Naive thymus-derived CD8-positive, alpha-beta T cell (primary cell): ENCODE data around the gene ERICH3. TPM values are rescaled to one million over a fixed set of nuclear protein-coding genes. Genes with fewer than 3 reads are reported as not detected.

ENCODE experiments used
- ATAC-seq, 2 donors: fragments of 150-1000 bp; cut with Tn5 transposase in 1 of 2; sonication (Bioruptor Pico), chemical (Tn5 transposase) in 1 of 2; 1 replicate in 1 of 2; 2 replicates in 1 of 2; pipeline ENCODE4 v1.10.0; 2021; ENCODE audit warnings: mild to moderate bottlenecking in 2 of 2, moderate library complexity in 2 of 2
- POLR2A ChIA-PET: fragments of 350-600 bp; sonication (Branson Sonifier 250); formaldehyde crosslinking; loops from one replicate; lab custom pipeline; 2021; ENCODE audit warnings: antibody characterized with exemption; lab: Charles Lee
- DNase-seq, 10 donors: peaks; one replicate each; pipeline versions ENCODE4 v3.0.0 to v3.0.0-alpha.2; 2020 to 2022
- H3K27ac Mint-ChIP-seq, 10 donors: one replicate each; pipeline ENCODE4 v1.8.0; 2020 to 2022; ENCODE audit warnings: mild to moderate bottlenecking in 10 of 10, mixed read lengths in 10 of 10, moderate library complexity in 4 of 10, inconsistent platforms in 1 of 10
- H3K27me3 Mint-ChIP-seq, 5 donors: one replicate each; pipeline ENCODE4 v1.8.0; 2021 to 2022; ENCODE audit warnings: mixed read lengths in 5 of 5
- H3K36me3 Mint-ChIP-seq, 3 donors: one replicate each; pipeline ENCODE4 v1.8.0; 2020 to 2022; ENCODE audit warnings: mixed read lengths in 3 of 3, mild to moderate bottlenecking in 2 of 3, inconsistent platforms in 1 of 3
- H3K4me1 Mint-ChIP-seq, 4 donors: one replicate each; pipeline ENCODE4 v1.8.0; 2021 to 2022; ENCODE audit warnings: mixed read lengths in 4 of 4
- H3K4me3 Mint-ChIP-seq, 10 donors: one replicate each; pipeline ENCODE4 v1.8.0; 2020 to 2022; ENCODE audit warnings: mild to moderate bottlenecking in 10 of 10, mixed read lengths in 10 of 10, moderate library complexity in 6 of 10, inconsistent platforms in 1 of 10
- H3K9me3 Mint-ChIP-seq, 9 donors: one replicate each; pipeline ENCODE4 v1.8.0; 2020 to 2022; ENCODE audit warnings: mixed read lengths in 9 of 9, mild to moderate bottlenecking in 3 of 9, inconsistent platforms in 1 of 9, moderate library complexity in 1 of 9
- polyA plus RNA-seq, 3 donors: library from polyadenylated mRNA; unstranded; fragments of 300-500 nt; fragmentation: Illumina TruSeq; gene quantifications; one replicate each; pipeline ENCODE4 v1.2.3, GENCODE V29; 2021
- total RNA-seq, 8 experiments: library from RNA in 2 of 8; stranded (reverse) in 2 of 8; gene quantifications; one replicate each; pipeline ENCODE4 v1.2.3 and lab custom pipeline; 2021 to 2026

Gene ERICH3
- total and polyA plus RNA-seq, 5 experiments from 2014 or later = not detected

GRCh38 chr1:74693473-74693872 lies 19.9 kb upstream of the ERICH3 start:
- Mint-ChIP-seq H3K4me3 (no peak overlapping the region), H3K9me3 (no peaks in the 10 kb centered on the region), H3K27me3 (peaks cover 0 to 2% (median 0%) of the 10 kb centered on the region in 5 donors), H3K27ac (no peak overlapping the region), H3K36me3 (no peaks in the 10 kb centered on the region), H3K4me1 (no peaks in the 10 kb centered on the region)
- ATAC-seq = no peak
- POLR2A ChIA-PET = no interaction called here
- no peak for DNase-seq

GRCh38 chr1:74690909-74691308 lies 17.3 kb upstream of the ERICH3 start:
- Mint-ChIP-seq H3K27ac (no peak overlapping the region), H3K4me3 (no peak overlapping the region)

GRCh38 chr1:74690364-74690696 lies 16.7 kb upstream of the ERICH3 start:
- no peaks in the 10 kb centered on the region for H3K36me3 Mint-ChIP-seq
- H3K4me1 Mint-ChIP-seq = no peaks in the 10 kb centered on the region
- H3K27ac Mint-ChIP-seq = no peak overlapping the region
- peaks cover 0 to 2% (median 0%) of the 10 kb centered on the region in 5 donors for H3K27me3 Mint-ChIP-seq
- DNase-seq = no peak
- H3K9me3 Mint-ChIP-seq = no peaks in the 10 kb centered on the region
- H3K4me3 Mint-ChIP-seq = no peak overlapping the region
- ATAC-seq = no peak
- POLR2A ChIA-PET = no interaction called here

More at GRCh38 chr1:74690909-74691308, 17.3 kb upstream of the ERICH3 start:
- DNase-seq (no peak), ATAC-seq (no peak)
- H3K4me1 Mint-ChIP-seq = no peaks in the 10 kb centered on the region
- POLR2A ChIA-PET = no interaction called here
- H3K9me3 Mint-ChIP-seq = no peaks in the 10 kb centered on the region
- H3K27me3 Mint-ChIP-seq = peaks cover 0 to 2% (median 0%) of the 10 kb centered on the region in 5 donors
- no peaks in the 10 kb centered on the region for H3K36me3 Mint-ChIP-seq

- Mint-ChIP-seq H3K4me1 (no peaks in the 10 kb centered on the region), H3K27me3 (peaks cover 0 to 2% (median 0%) of the 10 kb centered on the region in 5 donors), H3K36me3 (no peaks in the 10 kb centered on the region), H3K27ac (no peak overlapping the region), H3K9me3 (no peaks in the 10 kb centered on the region), H3K4me3 (no peak overlapping the region)
- ATAC-seq (no peak), DNase-seq (peak in 7 of 10 donors; percentile 19 to 50 (median 37))
- POLR2A ChIA-PET = no interaction called here
Measured at GRCh38 chr1:74689621-74690363, 16.2 kb upstream of the ERICH3 start.

GRCh38 chr1:74686928-74687327 lies 13.3 kb upstream of the ERICH3 start:
- POLR2A ChIA-PET = interaction anchor here (0.7 kb wide), 1 partner anchor 121 kb away, joined by 3 read pairs; no protein-coding TSS in a partner anchor

GRCh38 chr1:74684301-74684700 lies 10.7 kb upstream of the ERICH3 start:
- Mint-ChIP-seq H3K36me3 (no peaks in the 10 kb centered on the region), H3K27me3 (peaks cover 0 to 12% (median 4%) of the 10 kb centered on the region in 5 donors), H3K27ac (no peak overlapping the region), H3K4me1 (no peaks in the 10 kb centered on the region), H3K4me3 (no peak overlapping the region), H3K9me3 (no peaks in the 10 kb centered on the region)
- POLR2A ChIA-PET = no interaction called here
- ATAC-seq (no peak), DNase-seq (no peak)

More at GRCh38 chr1:74686928-74687327, 13.3 kb upstream of the ERICH3 start:
- Mint-ChIP-seq H3K27ac (no peak overlapping the region), H3K4me1 (no peaks in the 10 kb centered on the region), H3K9me3 (no peaks in the 10 kb centered on the region), H3K27me3 (peaks cover 0 to 6% (median 0%) of the 10 kb centered on the region in 5 donors), H3K4me3 (no peak overlapping the region), H3K36me3 (no peaks in the 10 kb centered on the region)
- no peak for ATAC-seq
- no peak for DNase-seq

GRCh38 chr1:74683656-74684055 lies 10.1 kb upstream of the ERICH3 start:
- Mint-ChIP-seq H3K27ac (no peak overlapping the region), H3K36me3 (no peaks in the 10 kb centered on the region), H3K4me3 (no peak overlapping the region), H3K9me3 (no peaks in the 10 kb centered on the region), H3K4me1 (no peaks in the 10 kb centered on the region), H3K27me3 (peaks cover 0 to 17% (median 7%) of the 10 kb centered on the region in 5 donors)
- POLR2A ChIA-PET = no interaction called here
- DNase-seq (no peak), ATAC-seq (no peak)

- POLR2A ChIA-PET = no interaction called here
- Mint-ChIP-seq H3K9me3 (no peaks in the 10 kb centered on the region), H3K4me1 (no peaks in the 10 kb centered on the region), H3K27me3 (peaks cover 0 to 25% (median 12%) of the 10 kb centered on the region in 5 donors), H3K4me3 (no peak overlapping the region), H3K27ac (no peak overlapping the region), H3K36me3 (no peaks in the 10 kb centered on the region)
- DNase-seq (no peak), ATAC-seq (no peak)
Measured at GRCh38 chr1:74681851-74682250, 8.3 kb upstream of the ERICH3 start.

- POLR2A ChIA-PET = no interaction called here
- no peak for ATAC-seq
- H3K36me3 Mint-ChIP-seq = no peaks in the 10 kb centered on the region
Measured at GRCh38 chr1:74681449-74681848, 7.9 kb upstream of the ERICH3 start.

GRCh38 chr1:74681001-74681400 lies 7.4 kb upstream of the ERICH3 start:
- no peak overlapping the region for H3K27ac Mint-ChIP-seq
- DNase-seq (no peak), ATAC-seq (no peak)
- H3K4me1 Mint-ChIP-seq = no peaks in the 10 kb centered on the region
- no peak overlapping the region for H3K4me3 Mint-ChIP-seq
- peaks cover 0 to 25% (median 12%) of the 10 kb centered on the region in 5 donors for H3K27me3 Mint-ChIP-seq
- no peaks in the 10 kb centered on the region for H3K36me3 Mint-ChIP-seq
- no peaks in the 10 kb centered on the region for H3K9me3 Mint-ChIP-seq
- POLR2A ChIA-PET = no interaction called here

More at GRCh38 chr1:74681449-74681848, 7.9 kb upstream of the ERICH3 start:
- Mint-ChIP-seq H3K27ac (no peak overlapping the region), H3K27me3 (peaks cover 0 to 25% (median 12%) of the 10 kb centered on the region in 5 donors), H3K4me1 (no peaks in the 10 kb centered on the region), H3K9me3 (no peaks in the 10 kb centered on the region), H3K4me3 (no peak overlapping the region)
- no peak for DNase-seq

GRCh38 chr1:74679811-74680210 lies 6.2 kb upstream of the ERICH3 start:
- POLR2A ChIA-PET = no interaction called here
- no peaks in the 10 kb centered on the region for H3K36me3 Mint-ChIP-seq
- ATAC-seq = no peak

GRCh38 chr1:74677926-74678325 lies 4.3 kb upstream of the ERICH3 start:
- peaks cover 19 to 54% (median 28%) of the 10 kb centered on the region in 5 donors for H3K27me3 Mint-ChIP-seq

More at GRCh38 chr1:74679811-74680210, 6.2 kb upstream of the ERICH3 start:
- Mint-ChIP-seq H3K27me3 (peaks cover 5 to 36% (median 16%) of the 10 kb centered on the region in 5 donors), H3K9me3 (no peaks in the 10 kb centered on the region), H3K27ac (no peak overlapping the region), H3K4me3 (no peak overlapping the region), H3K4me1 (no peaks in the 10 kb centered on the region)
- no peak for DNase-seq

GRCh38 chr1:74674278-74675048 lies 871 bp upstream of the ERICH3 start:
- Mint-ChIP-seq H3K36me3 (peaks cover 0 to 4% (median 0%) of the 10 kb centered on the region in 3 donors), H3K27me3 (peaks cover 24 to 60% (median 39%) of the 10 kb centered on the region in 5 donors), H3K27ac (no peak overlapping the region)

More at GRCh38 chr1:74677926-74678325, 4.3 kb upstream of the ERICH3 start:
- H3K27ac Mint-ChIP-seq = no peak overlapping the region
- ATAC-seq (no peak), DNase-seq (no peak)
- peaks cover 0 to under 1% (median 0%) of the 10 kb centered on the region in 3 donors for H3K36me3 Mint-ChIP-seq
- no peak overlapping the region for H3K4me3 Mint-ChIP-seq
- H3K4me1 Mint-ChIP-seq = peaks cover 2 to 6% (median 5%) of the 10 kb centered on the region in 4 donors
- peaks cover 0 to 3% (median 0%) of the 10 kb centered on the region in 9 donors for H3K9me3 Mint-ChIP-seq
- POLR2A ChIA-PET = no interaction called here

More at GRCh38 chr1:74674278-74675048, 871 bp upstream of the ERICH3 start:
- Mint-ChIP-seq H3K4me1 (peaks cover 2 to 6% (median 5%) of the 10 kb centered on the region in 4 donors), H3K9me3 (peaks cover 3 to 19% (median 12%) of the 10 kb centered on the region in 9 donors), H3K4me3 (no peak overlapping the region)
- POLR2A ChIA-PET = no interaction called here
- ATAC-seq (no peak), DNase-seq (no peak)
